ENCODE data around the gene SHC3. TPM values are rescaled to one million over a fixed set of nuclear protein-coding genes. Genes with fewer than 3 reads are reported as not detected.
"Not testable (repeated sequence)": the region's sequence is repeated elsewhere in the genome, so short reads cannot be mapped to it uniquely, and the experiment has no call there.

The SHC3 gene
- total RNA-seq: 0.13 and 0.25 TPM in 2 replicates

DNA sequence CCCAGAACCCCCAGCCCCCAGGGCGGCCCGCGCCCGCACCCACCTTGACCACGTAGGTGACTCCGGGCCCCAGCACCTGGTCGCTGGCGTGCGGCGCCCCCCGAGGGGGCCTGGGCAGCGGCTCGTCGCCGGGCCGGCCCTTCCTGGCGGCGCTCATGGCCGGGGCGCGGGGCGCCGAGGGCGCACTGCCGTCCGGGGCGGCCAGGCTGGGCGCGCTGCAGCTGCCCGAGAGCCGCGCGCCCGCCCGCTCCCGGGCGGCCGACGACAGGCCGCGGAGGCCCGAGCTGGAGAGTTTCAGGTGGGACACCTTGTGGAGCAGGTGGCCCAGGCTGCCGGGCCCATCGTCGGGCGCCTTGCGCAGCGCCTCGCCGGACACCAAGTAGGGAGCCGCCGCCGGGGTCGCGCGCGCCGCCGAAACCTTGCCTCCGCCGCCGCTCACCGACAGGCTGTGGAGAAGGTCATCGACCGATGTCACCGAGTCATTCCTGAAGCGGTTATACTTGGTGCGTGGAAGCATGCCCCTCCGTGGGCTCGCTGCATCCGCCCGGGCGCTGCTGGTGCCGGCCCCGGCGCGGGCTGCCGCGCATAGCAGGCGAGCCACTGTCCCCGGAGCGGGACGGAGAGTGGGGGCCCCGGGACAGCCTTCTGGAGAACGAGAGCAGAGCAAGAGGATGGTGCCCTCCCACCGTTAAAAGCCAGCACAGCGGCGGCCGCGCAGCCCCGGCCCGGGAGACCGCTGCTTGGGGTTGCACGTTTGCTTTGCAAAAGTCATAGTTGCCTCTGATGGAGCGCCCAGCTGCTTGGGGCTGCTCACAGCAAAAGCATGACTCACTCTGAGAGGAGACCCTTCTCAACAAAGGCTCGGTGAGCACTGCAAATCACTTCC is at the start of gene SHC3:
Gene SHC3, minus strand, starts transcription at position 875 of the 886 bp plus-strand sequence. Its CDS starts 358 bp downstream, at position 517.
- DNase-seq (ENCODE audit: low read depth in 2 of 2): peak in 1 of 2 donors; percentile 34

DNA sequence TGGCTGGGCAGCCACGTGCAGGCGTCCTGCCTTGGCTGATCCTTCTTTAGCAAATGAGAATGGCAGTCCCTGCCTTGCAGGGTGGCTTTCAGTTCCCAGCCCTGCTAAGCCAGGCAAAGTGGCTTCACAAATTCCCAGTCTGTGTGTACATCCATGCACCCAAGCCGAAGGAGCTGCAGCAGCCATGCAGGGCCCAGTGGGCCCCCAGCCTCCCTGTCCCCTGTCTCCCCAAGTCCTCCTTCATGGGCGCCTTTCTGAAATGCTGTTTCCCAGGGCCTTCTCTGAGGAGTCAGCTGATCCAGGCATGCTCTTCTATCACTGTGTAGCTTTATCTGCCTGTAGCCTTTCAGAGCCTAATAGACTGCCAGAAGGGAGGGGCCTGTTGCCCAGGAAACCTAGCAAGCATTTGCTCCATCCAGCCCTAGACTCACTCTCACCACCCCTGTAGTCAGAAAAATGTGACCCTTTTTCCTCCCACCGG is 47.4 kb upstream of the SHC3 start:
- DNase-seq (ENCODE audit: low read depth in 2 of 2): no peak

- no peak for DNase-seq (ENCODE audit: low read depth in 2 of 2)
These were observed 47.0 kb upstream of the SHC3 start for GRCh38 chr9:89225587-89225986.

DNA sequence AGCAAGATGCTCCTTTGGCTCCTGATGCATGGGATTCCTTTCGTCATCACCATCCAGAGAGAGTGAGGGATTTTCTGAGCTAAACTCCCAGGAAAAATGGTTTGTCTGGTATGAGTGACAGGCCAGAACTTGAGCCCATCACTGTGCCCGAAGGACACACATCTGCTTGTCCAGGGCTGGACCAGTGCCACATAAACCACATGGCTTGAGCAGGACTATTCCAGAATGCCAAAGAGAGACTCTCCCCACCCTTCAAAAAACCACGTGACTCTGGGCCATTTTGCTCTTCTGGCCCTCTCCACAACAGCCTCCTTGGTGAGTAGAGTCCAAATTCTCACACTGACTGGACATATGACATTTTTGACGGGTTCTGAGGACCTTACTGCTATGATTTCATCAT is 46.4 kb upstream of the SHC3 start:
- no peak for DNase-seq (ENCODE audit: low read depth in 2 of 2)

- DNase-seq (ENCODE audit: low read depth in 2 of 2): no peak
These were observed 46.0 kb upstream of the SHC3 start for GRCh38 chr9:89224633-89225032.

- no peak for DNase-seq (ENCODE audit: low read depth in 2 of 2)
These were observed 44.9 kb upstream of the SHC3 start for GRCh38 chr9:89223396-89223977.

GRCh38 chr9:89219637-89220036 is 41.0 kb upstream of the SHC3 start:
- DNase-seq (ENCODE audit: low read depth in 2 of 2): no peak

DNA sequence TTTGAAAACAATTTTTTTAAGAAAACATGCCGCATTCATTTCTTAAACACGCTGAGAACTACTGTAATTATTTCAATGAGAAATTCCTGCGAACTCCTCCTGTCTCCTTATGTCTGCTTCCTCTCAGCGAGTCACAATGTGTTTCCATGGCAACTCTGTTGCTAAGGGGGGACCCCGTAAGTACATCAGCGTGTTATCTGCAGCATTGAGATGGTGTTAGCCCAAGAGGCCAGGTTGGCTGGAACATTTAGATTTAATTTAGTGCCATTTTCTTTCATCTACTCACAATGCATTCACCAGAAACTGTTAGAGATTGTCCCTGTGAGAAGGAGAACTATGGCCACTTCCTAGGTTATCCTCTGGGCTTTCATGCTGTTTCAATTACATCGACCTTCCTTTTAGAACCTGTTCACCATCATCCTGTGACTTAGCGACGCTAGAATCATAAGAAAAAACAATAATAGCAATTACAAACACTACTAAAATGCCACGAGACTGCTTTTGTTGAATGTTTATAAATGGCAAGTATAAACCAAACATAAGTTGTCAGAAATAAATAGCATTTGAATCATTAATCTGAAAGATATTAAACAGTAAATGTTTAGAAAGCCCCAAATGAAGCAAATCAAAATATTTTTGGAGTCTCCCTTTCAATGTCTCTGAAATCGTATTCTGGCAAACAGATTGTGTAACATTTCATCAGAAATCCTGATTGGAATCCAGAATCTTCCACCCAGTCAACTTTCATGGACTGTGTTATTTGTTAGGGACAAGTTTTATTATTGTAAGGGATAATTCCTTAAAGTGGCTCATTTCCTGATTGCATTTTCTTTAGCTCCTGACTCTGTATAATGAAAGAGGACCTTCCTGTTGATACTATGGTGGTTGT is 39.7 kb upstream of the SHC3 start:
- no peak for DNase-seq (ENCODE audit: low read depth in 2 of 2)

DNA sequence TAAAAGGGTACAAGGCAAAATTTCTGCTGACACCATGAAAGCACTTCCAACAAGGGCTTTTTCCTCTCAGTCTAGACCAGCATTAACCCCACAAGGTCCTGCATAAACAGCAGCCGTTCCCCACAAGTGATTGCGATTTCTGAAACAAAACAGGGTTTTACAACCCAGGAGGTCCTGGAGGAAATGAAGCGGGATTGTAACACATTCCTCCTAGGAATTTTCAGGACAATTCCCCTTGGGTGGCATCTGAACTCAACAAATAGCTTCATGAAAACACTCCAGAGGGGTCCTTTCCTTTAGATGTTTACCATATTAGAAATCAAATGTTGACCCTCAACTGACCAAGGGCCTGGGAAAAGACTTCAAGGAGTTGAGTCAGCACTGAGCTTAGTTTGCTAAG is 36.7 kb upstream of the SHC3 start:
- no peak for DNase-seq (ENCODE audit: low read depth in 2 of 2)

- DNase-seq (ENCODE audit: low read depth in 2 of 2): no peak
These were observed 34.8 kb upstream of the SHC3 start for GRCh38 chr9:89213396-89213880.

DNA sequence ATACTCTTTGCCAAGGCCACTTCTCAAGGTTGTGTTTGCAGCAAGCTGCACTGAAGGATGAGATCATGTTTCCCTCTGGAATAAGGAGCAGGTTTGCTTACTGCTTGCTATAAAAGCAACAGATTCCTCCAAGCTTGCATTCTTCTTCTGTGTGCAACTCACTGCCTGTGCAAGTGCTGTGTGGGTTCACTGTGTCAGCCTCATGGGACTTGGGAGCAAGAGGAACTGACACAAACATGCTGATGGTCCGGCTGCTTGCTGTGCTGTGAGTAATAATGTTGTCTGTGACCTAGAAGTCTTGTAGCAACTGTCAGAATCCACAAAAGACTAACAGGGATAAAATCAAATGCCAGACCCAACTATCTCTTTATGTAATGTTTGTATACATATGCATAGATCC is 33.6 kb upstream of the SHC3 start:
- no peak for DNase-seq (ENCODE audit: low read depth in 2 of 2)

GRCh38 chr9:89209311-89209710 is 30.7 kb upstream of the SHC3 start:
- DNase-seq (ENCODE audit: low read depth in 2 of 2): not testable (repeated sequence)

DNA sequence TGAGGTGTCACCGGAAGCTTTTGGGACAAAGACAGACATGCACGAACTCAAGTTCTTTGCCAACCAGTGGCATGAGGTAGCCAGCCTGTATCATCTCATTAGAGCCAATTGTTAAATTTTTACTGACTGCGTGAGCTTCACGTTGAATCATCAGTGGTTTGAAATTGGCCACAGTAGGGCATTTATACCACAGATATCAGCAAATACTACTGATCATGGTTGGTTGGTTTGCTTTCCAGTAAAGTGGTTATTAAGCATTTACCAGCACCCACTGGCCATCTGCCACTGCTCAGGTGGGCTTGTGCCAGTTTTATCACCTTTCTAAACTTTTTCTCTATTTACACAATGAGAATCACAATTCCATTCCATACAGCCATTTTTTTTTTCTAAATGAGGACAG is 28.4 kb upstream of the SHC3 start:
- DNase-seq (ENCODE audit: low read depth in 2 of 2): no peak

- no peak for DNase-seq (ENCODE audit: low read depth in 2 of 2)
These were observed 26.2 kb upstream of the SHC3 start for GRCh38 chr9:89204801-89205200.

DNA sequence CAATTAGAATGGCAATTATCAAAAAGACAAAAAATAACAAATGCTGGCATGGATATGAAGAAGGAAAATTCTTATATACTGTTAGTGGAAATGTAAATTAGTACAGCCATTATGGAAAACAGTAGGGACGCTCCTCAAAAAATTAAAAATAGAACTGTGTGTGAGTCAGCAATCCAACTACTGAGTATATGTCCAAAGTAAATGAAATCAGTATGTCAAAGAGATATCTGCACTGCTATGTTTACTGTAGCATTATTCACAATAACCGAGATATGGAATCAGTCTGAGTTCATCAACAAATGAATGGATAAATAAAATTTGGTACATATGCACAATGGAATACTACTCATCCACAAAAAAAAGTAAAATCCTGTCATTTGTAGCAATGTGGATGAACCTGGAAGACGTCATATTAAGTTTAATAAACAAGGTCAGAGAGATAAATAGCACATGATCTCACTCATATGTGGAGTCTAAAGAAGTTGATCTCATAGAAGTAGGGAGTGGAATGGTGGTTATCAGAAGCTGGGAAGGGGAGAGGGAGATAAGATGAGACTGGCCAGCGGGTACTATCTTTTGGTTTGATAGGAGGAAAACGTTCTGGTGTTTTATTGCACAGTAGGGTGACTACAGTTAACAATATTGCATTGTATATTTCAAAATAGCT is 16.6 kb upstream of the SHC3 start:
- no peak for DNase-seq (ENCODE audit: low read depth in 2 of 2)

GRCh38 chr9:89194421-89195130 is 16.0 kb upstream of the SHC3 start:
- DNase-seq (ENCODE audit: low read depth in 2 of 2): no peak

GRCh38 chr9:89191004-89191403 is 12.4 kb upstream of the SHC3 start:
- DNase-seq (ENCODE audit: low read depth in 2 of 2): no peak

DNA sequence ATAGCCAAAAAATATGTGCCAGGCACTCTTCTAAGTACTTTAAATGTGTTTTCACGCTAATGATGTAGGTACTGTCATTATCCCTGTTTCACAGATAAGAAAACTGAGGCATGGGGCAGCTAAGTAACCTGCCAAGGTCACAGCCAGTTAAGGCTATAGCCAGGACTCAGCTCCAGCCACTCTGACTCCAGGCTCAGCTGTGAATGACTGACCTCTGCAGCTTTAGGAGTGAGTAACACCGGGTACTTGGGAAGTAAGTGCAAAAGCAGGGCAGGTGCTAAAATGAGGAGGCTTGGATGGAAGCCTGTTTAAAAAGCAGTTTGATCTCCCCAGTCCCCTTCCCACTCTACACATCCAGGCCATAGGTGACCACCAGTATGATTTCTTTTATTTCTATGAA is 10.6 kb upstream of the SHC3 start:
- no peak for DNase-seq (ENCODE audit: low read depth in 2 of 2)

- DNase-seq (ENCODE audit: low read depth in 2 of 2): no peak
These were observed 9.3 kb upstream of the SHC3 start for GRCh38 chr9:89187950-89188349.

GRCh38 chr9:89187541-89187940 is 8.9 kb upstream of the SHC3 start:
- DNase-seq (ENCODE audit: low read depth in 2 of 2): no peak

GRCh38 chr9:89186960-89187359 is 8.3 kb upstream of the SHC3 start:
- no peak for DNase-seq (ENCODE audit: low read depth in 2 of 2)

Data from dermis microvascular lymphatic vessel endothelial cell (primary cell).